Measurements from ENCODE around the gene CDH13.

GRCh38 chr16:83579027-83579426, 952.3 kb downstream of the CDH13 start:
- TF ChIP-seq CTCF (IDR thresholded peaks at IDR 0.05): no peak
- TF ChIP-seq POLR2A (IDR thresholded peaks at IDR 0.05): no peak

All from adrenal gland (tissue), 5 donors.